Measurements from ENCODE around the gene PLXNB3.
A peak's percentile ranks its signal among the peaks of the same experiment; 100 is the strongest.

The PLXNB3 gene

DNA sequence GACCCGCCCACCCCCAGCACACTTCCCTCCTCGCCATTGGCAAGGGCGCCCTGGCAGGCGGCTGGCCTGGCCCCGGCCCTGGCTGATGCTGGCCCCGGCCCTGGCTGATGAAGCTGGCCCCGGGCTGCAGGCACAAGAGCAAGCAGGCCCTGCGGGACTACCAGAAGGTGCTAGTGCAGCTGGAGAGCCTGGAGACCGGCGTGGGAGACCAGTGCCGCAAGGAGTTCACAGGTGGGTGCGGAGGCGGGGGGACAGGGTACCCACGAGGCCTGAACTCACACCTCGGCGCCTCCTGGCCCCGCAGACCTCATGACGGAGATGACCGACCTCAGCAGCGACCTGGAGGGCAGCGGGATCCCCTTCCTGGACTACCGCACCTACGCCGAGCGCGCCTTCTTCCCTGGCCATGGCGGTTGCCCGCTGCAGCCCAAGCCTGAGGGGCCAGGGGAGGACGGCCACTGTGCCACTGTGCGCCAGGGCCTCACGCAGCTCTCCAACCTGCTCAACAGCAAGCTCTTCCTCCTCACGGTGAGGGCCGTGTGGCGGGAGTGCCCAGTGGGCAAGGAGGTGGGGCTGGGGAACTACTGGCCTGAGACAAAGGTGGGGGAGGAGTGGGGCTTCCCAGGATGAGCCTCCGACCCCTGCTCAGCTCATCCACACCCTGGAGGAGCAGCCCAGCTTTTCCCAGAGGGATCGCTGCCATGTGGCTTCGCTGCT, 10.7 kb downstream of the PLXNB3 start:
- no peak for DNase-seq

DNA sequence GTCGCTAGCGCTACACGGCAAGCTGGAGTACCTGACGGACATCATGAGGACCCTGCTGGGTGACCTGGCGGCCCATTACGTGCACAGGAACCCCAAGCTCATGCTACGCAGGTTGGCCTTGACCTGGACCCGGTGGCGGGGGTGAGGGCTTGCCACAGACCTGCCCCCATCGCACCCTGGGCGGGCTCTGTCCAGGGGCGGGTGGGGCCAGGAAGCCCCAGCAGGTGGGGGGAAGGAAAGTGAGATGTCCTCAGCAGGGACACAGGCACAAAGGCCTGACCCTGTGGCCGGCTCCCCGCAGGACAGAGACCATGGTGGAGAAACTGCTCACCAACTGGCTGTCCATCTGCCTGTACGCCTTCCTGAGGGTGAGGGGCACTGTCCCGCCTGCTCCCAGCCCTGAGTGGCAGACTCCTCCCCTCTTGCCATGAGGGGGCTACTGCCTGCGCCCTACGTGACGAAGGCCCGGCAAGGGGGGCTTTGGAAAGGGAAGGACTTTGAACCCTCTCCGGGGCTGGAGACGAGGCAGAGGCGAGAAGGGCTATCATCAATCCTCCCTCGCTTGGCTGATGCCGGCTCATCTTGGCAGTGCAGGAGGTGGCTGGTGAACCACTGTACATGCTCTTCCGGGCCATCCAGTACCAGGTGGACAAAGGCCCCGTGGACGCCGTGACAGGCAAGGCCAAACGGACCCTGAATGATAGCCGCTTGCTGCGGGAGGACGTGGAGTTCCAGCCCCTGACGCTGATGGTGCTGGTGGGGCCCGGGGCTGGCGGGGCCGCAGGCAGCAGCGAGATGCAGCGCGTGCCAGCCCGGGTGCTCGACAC, 11.5 kb downstream of the PLXNB3 start:
- no peak for DNase-seq

DNA sequence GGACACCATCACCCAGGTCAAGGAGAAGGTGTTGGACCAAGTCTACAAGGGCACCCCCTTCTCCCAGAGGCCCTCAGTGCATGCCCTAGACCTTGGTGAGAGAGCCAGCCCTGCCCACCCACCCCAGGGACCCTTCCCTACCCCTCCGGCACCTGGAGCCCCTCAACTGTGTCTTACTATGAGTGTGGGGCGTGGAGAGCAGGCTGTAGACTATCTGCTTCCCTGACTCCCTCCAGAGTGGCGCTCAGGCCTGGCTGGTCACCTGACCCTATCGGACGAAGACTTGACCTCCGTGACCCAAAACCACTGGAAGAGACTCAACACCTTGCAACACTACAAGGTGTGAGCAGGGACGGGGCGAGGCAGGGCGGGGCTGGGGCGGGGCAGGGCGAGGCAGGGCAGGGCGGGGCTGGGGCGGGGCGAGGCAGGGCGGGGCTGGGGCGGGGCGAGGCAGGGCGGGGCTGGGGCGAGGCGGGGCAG, 12.1 kb downstream of the PLXNB3 start:
- DNase-seq = no peak

DNA sequence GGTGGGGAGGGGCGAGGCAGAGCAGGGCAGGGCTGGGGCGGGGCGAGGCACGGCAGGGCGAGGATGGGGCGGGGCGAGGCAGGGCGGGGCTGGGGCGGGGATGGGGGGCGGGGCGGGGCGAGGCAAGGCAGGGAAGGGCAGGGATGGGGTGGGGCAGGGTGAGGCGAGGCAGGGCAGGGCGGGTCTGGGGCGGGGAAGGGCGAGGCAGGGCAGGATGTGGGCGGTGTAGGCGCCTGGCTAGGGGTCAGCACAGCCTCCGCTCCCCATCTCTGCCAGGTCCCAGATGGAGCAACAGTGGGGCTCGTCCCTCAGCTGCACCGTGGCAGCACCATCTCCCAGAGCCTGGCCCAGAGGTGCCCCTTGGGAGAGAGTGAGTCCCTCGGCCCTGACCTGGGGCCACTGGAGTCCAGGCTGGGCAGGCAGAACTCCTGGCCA, 12.6 kb downstream of the PLXNB3 start:
- DNase-seq = no peak

DNA sequence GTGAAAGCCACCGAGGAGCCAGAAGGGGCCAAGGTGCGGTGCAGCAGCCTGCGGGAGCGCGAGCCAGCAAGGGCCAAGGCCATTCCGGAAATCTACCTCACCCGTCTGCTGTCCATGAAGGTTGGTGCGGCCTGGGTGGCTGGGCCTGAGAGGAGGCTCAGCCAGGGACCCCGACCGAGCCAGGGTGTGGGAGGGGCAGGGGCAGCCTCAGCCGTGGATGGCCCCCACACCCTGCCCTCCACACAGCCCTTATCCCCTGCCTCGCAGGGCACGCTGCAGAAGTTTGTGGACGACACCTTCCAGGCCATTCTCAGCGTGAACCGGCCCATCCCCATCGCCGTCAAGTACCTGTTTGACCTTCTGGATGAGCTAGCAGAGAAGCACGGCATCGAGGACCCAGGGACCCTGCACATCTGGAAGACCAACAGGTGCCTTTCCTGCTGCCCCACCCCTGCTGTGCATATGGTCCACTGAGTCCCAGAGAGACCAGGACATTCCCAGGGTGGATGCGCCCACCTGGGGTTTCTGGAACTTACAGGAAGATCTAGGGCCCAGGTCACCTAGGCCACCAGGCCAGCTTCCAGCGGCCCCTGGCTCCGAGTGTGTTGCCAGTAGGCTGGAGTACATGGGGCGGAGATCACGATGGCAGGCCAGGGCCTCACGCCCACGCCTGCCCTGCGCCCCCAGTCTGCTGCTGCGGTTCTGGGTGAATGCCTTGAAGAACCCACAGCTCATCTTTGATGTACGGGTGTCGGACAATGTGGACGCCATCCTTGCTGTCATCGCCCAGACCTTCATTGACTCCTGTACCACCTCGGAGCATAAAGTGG, 13.4 kb downstream of the PLXNB3 start:
- no peak for DNase-seq

DNA sequence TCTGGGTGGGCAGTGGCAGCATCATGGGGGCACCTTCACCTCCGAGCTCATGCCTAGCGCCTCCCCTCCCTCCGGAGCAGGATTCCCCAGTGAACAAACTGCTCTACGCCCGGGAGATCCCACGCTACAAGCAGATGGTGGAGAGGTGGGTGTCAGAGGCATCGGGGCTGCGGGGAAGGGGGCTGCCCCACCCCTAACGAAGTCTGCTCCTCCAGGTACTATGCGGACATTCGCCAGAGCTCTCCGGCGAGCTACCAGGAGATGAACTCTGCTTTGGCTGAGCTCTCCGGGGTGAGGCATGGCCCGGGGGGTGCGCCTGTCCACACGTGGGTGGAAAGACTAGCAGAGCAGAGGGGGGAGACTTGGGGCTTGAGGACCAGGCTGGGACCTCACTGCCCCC, 14.1 kb downstream of the PLXNB3 start:
- DNase-seq = no peak

DNA sequence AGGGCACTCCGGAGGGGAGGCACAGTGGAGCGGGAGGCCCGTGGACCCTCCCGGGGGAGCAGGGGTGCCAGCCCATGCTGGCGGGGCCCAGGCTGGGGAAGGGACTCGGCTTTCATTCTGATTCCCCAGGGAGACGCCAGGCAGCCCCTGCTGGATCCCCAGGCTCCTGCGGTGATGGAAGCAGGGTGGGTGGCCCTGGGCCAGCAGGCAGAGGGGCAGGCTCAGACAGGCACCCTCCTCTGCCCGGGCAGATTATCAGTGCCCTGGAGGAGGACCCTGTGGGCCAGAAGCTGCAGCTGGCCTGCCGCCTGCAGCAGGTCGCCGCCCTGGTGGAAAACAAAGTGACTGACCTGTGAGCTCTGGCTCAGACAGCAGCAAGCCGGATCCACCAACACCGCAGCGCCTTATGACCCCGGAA, 14.6 kb downstream of the PLXNB3 start:
- no peak for DNase-seq

DNA sequence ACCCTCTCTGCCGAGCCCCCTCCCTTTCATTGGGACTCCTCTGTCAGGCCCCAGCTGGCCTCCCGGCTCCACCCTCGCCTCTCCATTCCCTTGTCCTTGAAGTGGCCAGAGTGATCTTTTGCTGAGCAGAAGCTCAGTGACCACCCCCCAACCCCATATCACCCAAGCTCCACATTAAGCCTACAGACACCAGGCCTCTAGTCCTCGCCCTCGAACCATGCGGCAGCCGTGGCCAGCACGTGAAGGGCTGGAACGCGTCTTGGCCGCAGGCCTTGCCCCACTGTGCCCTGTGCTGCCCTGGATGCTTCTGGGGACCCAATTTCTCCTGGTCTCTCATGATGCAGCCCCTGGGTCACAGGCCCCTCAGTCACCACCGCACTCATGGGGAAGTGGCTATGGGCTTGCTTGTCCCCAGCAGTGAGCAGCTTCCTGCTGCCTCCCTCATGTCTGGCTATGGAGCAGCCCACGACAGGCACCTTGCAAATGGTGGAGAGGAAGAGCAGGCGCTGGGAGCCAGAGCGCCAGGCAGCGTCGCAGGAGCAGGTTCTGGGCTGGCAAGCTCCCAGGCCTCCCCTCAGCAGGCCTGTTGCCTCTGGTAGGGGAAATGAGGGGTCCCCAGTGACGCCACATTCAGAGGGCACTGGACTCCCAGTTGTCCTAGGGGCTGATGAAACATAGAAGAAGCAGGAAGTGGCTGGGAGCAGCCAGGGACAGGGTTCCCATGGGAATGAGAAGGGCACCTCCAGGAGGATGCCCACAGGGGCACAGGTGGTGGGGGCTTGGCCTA, 16.0 kb downstream of the PLXNB3 start:
- DNase-seq = no peak

DNA sequence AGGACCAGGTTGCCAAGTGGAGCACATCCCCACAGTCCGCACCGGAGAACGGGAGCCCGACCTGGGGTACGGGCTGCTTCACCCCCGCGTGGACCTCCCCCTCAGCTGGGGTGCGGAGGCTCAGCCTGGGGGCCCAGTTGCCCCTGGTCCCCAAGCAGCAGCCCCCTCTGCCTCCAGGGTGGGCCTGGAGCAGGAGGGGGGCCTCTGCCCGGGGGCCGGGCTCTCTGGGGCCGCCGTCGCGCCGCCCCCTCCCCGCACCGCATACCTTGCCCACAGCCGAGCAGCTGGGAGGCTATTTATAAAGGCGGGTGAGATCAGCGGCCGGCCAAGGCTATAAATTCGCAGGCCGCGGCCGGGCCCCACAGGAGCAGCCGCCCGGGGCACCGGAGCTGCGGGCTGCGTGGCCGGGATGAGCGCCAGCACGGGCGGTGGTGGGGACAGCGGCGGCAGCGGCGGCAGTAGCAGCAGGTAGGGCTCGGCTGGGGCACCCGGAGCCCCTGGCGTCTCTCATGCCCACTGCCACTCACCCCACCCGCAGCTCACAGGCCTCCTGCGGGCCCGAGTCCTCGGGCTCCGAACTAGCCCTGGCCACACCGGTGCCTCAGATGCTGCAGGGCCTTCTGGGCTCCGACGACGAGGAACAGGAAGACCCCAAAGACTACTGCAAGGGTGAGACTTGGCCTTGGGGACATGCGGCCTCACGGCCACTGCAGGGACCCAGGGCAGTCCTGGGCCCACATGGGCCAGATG, 16.8 kb downstream of the PLXNB3 start, which contains the start of gene SRPK3:
TSS of gene SRPK3 (plus strand) at position 364 of the 750 bp plus-strand sequence. CDS start at position 410, 46 bp downstream.
- peak; percentile 5 for DNase-seq

DNA sequence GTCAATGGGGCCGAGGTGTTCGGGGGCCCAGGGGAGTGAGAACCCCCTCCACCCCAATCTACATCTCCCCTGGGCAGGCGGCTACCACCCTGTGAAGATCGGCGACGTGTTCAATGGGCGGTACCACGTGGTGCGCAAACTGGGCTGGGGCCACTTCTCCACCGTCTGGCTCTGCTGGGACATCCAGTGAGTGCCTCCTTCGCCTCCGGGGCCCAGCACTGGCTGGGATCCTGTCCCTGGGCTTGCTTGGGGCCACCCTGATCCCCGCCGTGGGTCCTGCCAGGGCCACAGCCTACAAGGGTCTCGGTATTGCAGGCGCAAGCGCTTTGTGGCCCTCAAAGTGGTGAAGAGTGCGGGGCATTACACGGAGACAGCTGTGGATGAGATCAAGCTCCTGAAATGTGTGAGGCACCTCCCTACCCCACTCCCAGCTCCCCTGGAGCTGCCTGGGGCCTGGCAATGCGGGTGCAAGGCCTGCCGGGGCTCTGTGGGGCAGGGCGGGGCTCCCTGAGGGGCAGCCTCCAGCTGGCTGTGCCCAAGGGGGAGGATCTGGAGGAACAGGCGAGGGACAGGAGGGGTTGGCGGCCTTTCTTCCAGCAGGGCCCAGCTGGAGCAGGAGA, 17.5 kb downstream of the PLXNB3 start:
- DNase-seq = no peak

DNA sequence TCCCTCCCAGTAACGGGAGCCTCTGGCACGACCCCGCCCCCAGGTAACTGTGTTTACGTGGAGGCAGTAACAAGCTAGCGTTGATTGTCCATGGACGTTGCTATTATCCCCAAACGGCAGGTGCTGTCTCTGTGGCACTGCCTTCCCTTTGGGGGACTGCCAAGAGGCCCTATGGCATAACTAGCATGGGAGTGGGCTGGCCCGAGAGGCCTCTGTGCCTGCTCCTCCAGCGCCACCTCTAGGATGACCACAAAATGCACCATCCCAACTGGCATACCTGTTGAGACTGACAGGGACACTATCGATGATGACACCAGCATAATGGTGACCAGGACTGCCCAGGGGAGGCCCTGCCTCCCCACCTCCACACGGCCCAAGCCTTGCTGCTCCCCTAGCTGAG, 18.3 kb downstream of the PLXNB3 start:
- DNase-seq = no peak

DNA sequence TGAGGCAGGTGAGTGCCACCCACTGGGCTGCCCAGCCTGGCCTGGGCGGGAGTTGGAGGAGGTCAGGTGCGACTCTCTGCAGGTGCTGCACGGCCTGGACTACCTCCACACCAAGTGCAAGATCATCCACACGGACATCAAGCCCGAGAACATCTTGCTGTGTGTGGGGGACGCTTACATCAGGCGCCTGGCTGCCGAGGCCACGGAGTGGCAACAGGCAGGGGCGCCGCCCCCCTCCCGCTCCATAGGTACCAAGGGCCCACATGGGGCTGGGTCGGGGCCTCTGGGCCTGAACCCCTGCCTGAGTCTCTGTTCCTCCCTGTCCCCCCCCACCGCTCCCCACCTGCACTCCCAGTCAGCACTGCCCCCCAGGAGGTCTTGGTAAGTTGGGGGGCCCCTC, 18.8 kb downstream of the PLXNB3 start:
- no peak for DNase-seq

DNA sequence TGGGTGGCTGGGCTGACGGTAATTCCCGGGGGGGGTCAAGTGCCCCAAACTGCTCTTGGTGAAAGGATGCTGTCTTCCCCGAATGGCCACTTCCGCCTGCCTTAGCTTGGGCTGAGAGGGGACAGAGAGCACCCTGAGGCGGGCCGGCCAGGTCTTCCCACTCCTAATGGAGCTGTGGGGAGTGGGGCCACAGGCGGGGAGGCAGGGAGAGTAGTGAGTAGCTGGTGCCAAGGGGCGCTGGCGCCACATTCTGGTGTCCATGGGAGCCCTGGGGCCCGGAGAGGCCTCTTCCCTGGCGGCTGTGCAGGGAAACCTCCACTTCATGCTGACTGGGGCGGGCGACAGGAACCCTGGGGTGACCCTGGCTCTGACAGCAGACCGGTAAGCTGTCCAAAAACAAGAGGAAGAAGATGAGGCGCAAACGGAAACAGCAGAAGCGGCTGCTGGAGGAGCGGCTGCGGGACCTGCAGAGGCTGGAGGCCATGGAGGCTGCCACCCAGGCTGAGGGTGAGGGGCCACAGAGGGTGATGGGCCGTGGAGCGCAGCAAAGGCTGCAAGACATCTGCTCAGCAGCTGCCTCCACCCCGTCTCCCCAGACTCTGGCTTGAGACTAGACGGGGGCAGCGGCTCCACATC, 19.4 kb downstream of the PLXNB3 start:
- DNase-seq = no peak

DNA sequence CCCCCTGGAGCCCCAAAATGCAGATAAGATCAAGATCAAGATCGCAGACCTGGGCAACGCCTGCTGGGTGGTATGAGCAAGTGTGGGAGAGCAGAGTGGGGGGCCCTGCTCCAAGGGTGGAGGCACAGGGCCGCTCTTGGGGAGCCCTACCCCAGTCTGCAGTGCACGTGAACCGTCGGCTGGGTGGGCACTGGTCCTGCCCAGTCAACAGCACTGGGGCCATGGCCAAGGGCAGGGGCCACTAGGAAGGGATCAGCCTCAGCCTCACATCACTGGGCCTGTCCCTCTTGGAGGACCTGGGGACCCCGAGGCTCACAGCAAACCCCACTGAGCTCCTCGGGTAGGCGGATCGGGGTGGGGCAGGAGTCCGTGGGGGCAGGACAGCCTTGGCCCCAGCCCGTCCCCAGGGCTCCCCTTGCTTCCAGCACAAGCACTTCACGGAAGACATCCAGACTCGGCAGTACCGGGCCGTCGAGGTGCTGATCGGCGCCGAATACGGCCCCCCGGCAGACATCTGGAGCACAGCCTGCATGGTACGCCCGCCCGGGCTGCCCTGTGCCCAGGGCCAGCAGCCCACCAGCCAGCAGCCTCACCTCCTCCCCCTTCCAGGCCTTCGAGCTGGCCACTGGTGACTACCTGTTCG, 20.4 kb downstream of the PLXNB3 start:
- DNase-seq = no peak

DNA sequence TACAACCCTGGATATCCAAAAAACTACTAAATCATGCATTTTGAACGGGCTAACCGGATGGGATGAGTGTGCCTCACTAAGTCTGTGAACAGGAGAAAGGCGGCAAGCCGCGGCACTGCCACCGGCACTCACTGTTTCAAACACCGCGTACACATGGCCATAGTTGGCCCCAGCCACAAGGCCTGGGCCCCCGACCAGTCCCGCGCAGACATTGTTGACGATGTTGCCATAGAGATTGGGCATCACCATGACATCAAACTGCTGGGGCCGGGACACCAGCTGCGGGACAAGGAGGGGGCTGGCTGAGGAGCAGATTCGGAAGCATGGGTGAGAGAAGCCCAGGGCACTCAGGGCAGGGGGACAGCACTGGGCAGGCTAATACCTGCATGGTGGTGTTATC, 22.6 kb downstream of the PLXNB3 start:
- DNase-seq = no peak

DNA sequence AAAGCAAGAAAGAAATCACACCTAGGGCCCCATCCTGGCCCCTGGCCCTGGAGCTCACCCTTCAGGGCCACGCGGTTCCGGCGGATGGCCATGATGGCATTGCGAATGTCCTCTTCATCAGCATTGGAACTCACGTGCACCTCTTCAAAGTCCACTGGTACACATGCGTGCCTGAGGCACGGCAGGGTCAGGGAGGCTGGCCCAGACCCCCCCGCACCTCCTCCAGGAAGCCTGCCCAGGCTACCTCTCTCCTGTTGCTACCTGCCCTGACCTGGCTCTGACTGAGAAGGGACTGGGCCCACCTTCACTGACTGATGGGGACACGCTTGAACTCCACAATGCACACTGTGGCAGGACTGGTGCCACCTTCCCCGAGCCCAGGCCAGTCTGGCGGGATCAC, 25.6 kb downstream of the PLXNB3 start:
- DNase-seq = no peak

DNA sequence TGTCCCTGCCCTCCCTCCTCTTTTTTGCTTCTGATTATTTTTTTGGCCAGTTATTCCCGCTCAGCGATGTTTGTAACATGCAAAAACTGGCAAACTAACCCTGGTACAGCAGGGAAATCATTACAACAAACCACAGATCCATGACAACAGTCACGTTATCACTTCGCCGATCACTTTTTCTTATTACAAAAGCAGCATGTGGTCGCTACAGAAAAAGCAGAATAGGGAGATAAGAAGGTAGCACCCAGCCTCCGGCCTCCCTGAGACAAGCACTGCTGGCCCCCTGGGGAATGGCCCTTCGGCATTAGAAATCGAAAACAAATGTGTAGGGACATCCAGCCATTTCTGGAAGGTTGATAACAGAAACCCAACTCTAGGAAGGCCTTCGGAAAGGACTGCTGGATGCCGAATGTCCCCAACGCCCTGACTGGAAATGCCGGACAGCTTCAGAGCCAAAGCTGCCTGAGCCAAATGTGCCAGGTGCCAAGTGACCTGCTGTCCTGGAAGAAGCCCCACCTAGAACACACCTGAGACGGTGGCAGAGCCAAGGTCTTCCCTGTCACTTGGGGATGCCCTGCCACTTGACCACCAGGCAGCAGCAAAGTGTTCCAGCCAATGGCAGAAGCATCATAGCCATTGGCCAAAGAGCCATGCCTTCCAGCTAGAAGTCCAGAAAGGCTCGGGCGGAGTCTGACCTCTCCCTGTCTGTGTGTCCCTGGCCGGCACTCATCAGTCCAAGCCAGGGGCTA, 27.2 kb downstream of the PLXNB3 start:
- DNase-seq = no peak

DNA sequence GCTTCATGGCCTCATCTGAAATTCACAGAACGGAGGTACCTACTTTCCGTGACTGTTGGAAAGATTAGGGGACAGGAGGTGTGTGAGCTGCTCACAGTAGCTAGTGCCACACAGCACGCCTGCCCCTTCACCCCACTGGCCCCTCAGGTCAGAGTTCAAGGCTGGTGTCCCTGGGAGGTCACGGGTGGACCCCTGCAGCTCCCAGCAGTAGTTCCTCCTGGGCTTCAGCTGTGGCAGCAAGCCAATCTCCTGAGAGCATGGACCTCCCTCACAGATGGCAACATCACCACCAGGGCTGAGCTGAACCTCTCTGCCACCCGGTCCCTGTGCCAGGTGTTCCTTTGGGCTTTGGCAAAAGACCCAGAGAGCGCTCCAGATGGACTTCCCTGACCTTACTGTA, 28.3 kb downstream of the PLXNB3 start:
- DNase-seq = no peak

DNA sequence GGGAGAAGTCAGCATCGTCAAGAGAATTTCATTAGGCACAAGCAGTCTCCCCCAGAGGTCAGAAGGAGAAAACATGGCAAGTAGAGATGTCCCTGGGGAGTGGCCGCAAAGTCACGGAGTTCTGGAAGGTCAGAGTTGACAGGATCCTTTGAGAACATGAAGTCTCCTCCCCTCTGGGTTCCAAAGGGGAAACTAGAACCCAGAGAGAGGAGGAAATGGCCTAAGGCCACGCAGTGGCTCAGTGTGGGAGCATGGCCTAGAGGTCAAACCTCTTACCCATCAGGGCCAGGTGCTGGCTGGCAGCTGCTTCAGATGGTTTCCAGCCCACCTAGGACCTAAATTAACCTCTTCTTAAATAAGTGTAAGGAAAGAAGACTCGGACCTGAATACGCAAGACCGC, 29.2 kb downstream of the PLXNB3 start:
- no peak for DNase-seq
